Ishikawa (cell line): ENCODE results near the gene MYO1B.

Experiments used
- CEBPB ChIP-seq: IDR thresholded peaks from 2 replicates; pipeline ENCODE4 v1.6.1; 2012
- CREB1 ChIP-seq: IDR thresholded peaks from 2 replicates; pipeline ENCODE4 v1.6.1; 2012; ENCODE audit warnings: low read depth
- EGR1 ChIP-seq: IDR thresholded peaks from 2 replicates; pipeline ENCODE4 v1.6.1; 2012
- EP300 ChIP-seq: IDR thresholded peaks from 2 replicates; pipeline ENCODE4 v1.6.1; 2012; ENCODE audit warnings: borderline replicate concordance
- FOXM1 ChIP-seq: IDR thresholded peaks from 2 replicates; pipeline ENCODE4 v1.6.1; 2012; ENCODE audit warnings: low read depth, borderline replicate concordance
- MAX ChIP-seq: IDR thresholded peaks from 2 replicates; pipeline ENCODE4 v1.6.1; 2012
- NFIC ChIP-seq: IDR thresholded peaks from 2 replicates; pipeline ENCODE4 v1.6.1; 2012
- RAD21 ChIP-seq: IDR thresholded peaks from 2 replicates; pipeline ENCODE4 v1.6.1; 2012; ENCODE audit warnings: low read depth
- REST ChIP-seq: IDR thresholded peaks from 2 replicates; pipeline ENCODE4 v1.6.1; 2012; ENCODE audit warnings: low read depth, mild to moderate bottlenecking
- TAF1 ChIP-seq: IDR thresholded peaks from 2 replicates; pipeline ENCODE4 v1.6.1; 2012; ENCODE audit warnings: low read depth, mild to moderate bottlenecking
- TCF12 ChIP-seq: IDR thresholded peaks from 2 replicates; pipeline ENCODE4 v1.6.1; 2012; ENCODE audit warnings: low read depth
- TEAD4 ChIP-seq: IDR thresholded peaks from 2 replicates; pipeline ENCODE4 v1.6.1; 2012
- USF1 ChIP-seq: IDR thresholded peaks from 2 replicates; pipeline ENCODE4 v1.6.1; 2012
- YY1 ChIP-seq: IDR thresholded peaks from 2 replicates; pipeline ENCODE4 v1.6.1; 2012; ENCODE audit warnings: low read depth
- ZBTB7A ChIP-seq: IDR thresholded peaks from 2 replicates; pipeline ENCODE4 v1.6.1; 2012; ENCODE audit warnings: low read depth

The MYO1B gene

GRCh38 chr2:191297033-191297432 is 51.8 kb downstream of the MYO1B start:
- TF ChIP-seq REST (no peak), TEAD4 (no peak), TCF12 (no peak)

GRCh38 chr2:191298306-191298705 is 53.1 kb downstream of the MYO1B start:
- TF ChIP-seq TEAD4 (no peak), NFIC (no peak)

- TF ChIP-seq EP300 (no peak), RAD21 (peak; percentile 36; the same call in 1 of the 2 replicates)
Observed at GRCh38 chr2:191299010-191299409, 53.8 kb downstream of the MYO1B start.

GRCh38 chr2:191299866-191300265 is 54.7 kb downstream of the MYO1B start:
- TF ChIP-seq TEAD4, result no peak
- no peak for TF ChIP-seq USF1
- no peak for TF ChIP-seq NFIC
- TF ChIP-seq MAX, result no peak
- no peak for TF ChIP-seq EGR1
- no peak for TF ChIP-seq TCF12
- TF ChIP-seq EP300, result no peak
- no peak for TF ChIP-seq FOXM1
- TF ChIP-seq TAF1, result no peak
- TF ChIP-seq REST, result no peak
- no peak for TF ChIP-seq RAD21
- TF ChIP-seq CEBPB, result no peak
- no peak for TF ChIP-seq YY1
- no peak for TF ChIP-seq ZBTB7A
- no peak for TF ChIP-seq CREB1

- TF ChIP-seq TCF12, result no peak
- TF ChIP-seq TEAD4, result no peak
- no peak for TF ChIP-seq EGR1
- no peak for TF ChIP-seq ZBTB7A
Observed at GRCh38 chr2:191301971-191302370, 56.8 kb downstream of the MYO1B start.

- TF ChIP-seq RAD21 (peak; percentile 14; the same call in 1 of the 2 replicates), TCF12 (no peak)
Observed at GRCh38 chr2:191302459-191303139, 57.4 kb downstream of the MYO1B start.

- TF ChIP-seq TAF1 (no peak), REST (no peak), CREB1 (no peak), EP300 (no peak), RAD21 (no peak), YY1 (no peak), MAX (no peak), ZBTB7A (no peak), USF1 (no peak), EGR1 (no peak), NFIC (no peak), TCF12 (no peak), CEBPB (no peak), TEAD4 (no peak), FOXM1 (no peak)
Observed at GRCh38 chr2:191303140-191304005, 58.2 kb downstream of the MYO1B start.
